Endothelial cell of umbilical vein (primary cell): Measurements from ENCODE around the gene UGT1A9. TPM values are rescaled to one million over a fixed set of nuclear protein-coding genes. Genes with fewer than 3 reads are reported as not detected.

Experiments
- BruUV-seq: library from RNA; stranded (reverse); fragments of 400-500 nt; replicated peaks from 2 replicates; lab custom pipeline; 2021; lab: Mats Ljungman, UMichigan
- CTCF ChIA-PET: fragments of 300-600, 350-600 bp; sonication (Branson Sonifier 250); formaldehyde crosslinking; loops from one replicate; lab custom pipeline; 2021; ENCODE audit warnings: antibody characterized with exemption, inconsistent platforms; lab: Charles Lee
- POLR2A ChIA-PET: fragments of 300-600, 350-600 bp; sonication (Branson Sonifier 250); formaldehyde crosslinking; loops from one replicate; lab custom pipeline; 2021; ENCODE audit warnings: antibody characterized with exemption, inconsistent platforms; lab: Charles Lee
- DNase-seq: peaks from one replicate; pipeline ENCODE4 v3.0.0-alpha.2; 2011; ENCODE audit warnings: low read depth, low spot score
- FAIRE-seq: peaks from 2 replicates; lab custom pipeline; 2011; peaks lifted over from hg19 to GRCh38; lab: Jason Lieb, UNC
- H2AFZ ChIP-seq: 2 replicates; pipeline ENCODE4 v1.6.0; 2012; ENCODE audit warnings: low read depth, low read length, control low read depth, inconsistent platforms
- H3K27ac ChIP-seq: 2 replicates; pipeline ENCODE4 v1.5.1; 2011; ENCODE audit warnings: low read depth, mild to moderate bottlenecking, control low read depth, low read length, moderate library complexity; ENCODE audit not compliant: insufficient read depth
- H3K27me3 ChIP-seq, 2 experiments: 2 replicates each; pipeline versions ENCODE4 v1.6.0 to v1.6.1; 2011; ENCODE audit warnings: low read length in 2 of 2, mixed read lengths in 1 of 2; ENCODE audit not compliant: control insufficient read depth in 2 of 2, insufficient read depth in 2 of 2
- H3K36me3 ChIP-seq, 2 experiments: 2 replicates in 1 of 2; 3 replicates in 1 of 2; pipeline ENCODE4 v1.5.1; 2011; ENCODE audit warnings: low read length in 2 of 2, mild to moderate bottlenecking in 1 of 2, moderate library complexity in 1 of 2; ENCODE audit not compliant: control insufficient read depth in 2 of 2, insufficient read depth in 2 of 2; ENCODE audit errors: extremely low read depth in 1 of 2
- H3K4me1 ChIP-seq: 3 replicates; pipeline ENCODE4 v1.5.1; 2011; ENCODE audit warnings: mild to moderate bottlenecking, low read length; ENCODE audit not compliant: control insufficient read depth, insufficient read depth; ENCODE audit errors: extremely low read depth
- H3K4me2 ChIP-seq: 2 replicates; pipeline ENCODE4 v1.6.1; 2011; ENCODE audit warnings: low read length, control low read depth, mixed read lengths; ENCODE audit not compliant: insufficient read depth
- H3K4me3 ChIP-seq, 3 experiments: fragments of 200-600 bp in 1 of 3; sonication (generic), shearing (Covaris generic) in 1 of 3; replicated peaks in 1 of 3; 2 replicates each; pipeline ENCODE4 v1.5.1; 2011 to 2016; ENCODE audit warnings: control low read depth in 3 of 3, low read length in 3 of 3, mild to moderate bottlenecking in 2 of 3, inconsistent platforms in 1 of 3, low read depth in 1 of 3, moderate library complexity in 1 of 3; ENCODE audit not compliant: insufficient read depth in 1 of 3
- H3K79me2 ChIP-seq: 2 replicates; pipeline ENCODE4 v1.6.0; 2012; ENCODE audit warnings: low read length, inconsistent platforms; ENCODE audit not compliant: control insufficient read depth, insufficient read depth
- H3K9ac ChIP-seq: replicated peaks from 2 replicates; pipeline ENCODE3; 2011; ENCODE audit warnings: low read length, control low read depth; ENCODE audit not compliant: insufficient read depth; ENCODE audit errors: extremely low read depth
- H3K9me1 ChIP-seq: replicated peaks from 3 replicates; pipeline ENCODE4 v1.6.0; 2011; ENCODE audit warnings: mild to moderate bottlenecking, low read length; ENCODE audit not compliant: control insufficient read depth, insufficient read depth; ENCODE audit errors: extremely low read depth
- H3K9me3 ChIP-seq: replicated peaks from 2 replicates; pipeline ENCODE4 v1.5.1; 2012; ENCODE audit warnings: low read length, inconsistent platforms; ENCODE audit not compliant: control insufficient read depth, insufficient read depth
- H4K20me1 ChIP-seq: replicated peaks from 2 replicates; pipeline ENCODE3; 2011; ENCODE audit warnings: mild to moderate bottlenecking, low read length; ENCODE audit not compliant: control insufficient read depth, insufficient read depth; ENCODE audit errors: extremely low read depth
- CTCF ChIP-seq, 2 donors: IDR thresholded peaks; 1 replicate in 1 of 2; 2 replicates in 1 of 2; pipeline ENCODE4 v1.5.1; 2011; ENCODE audit warnings: low read length in 2 of 2, mild to moderate bottlenecking in 2 of 2, moderate library complexity in 2 of 2, control low read depth in 1 of 2, inconsistent platforms in 1 of 2, low read depth in 1 of 2; ENCODE audit not compliant: insufficient read depth in 1 of 2; ENCODE audit errors: extremely low read depth in 1 of 2
- EZH2 ChIP-seq: IDR thresholded peaks from 2 replicates; pipeline ENCODE4 v1.6.1; 2012; ENCODE audit warnings: borderline replicate concordance, low read depth, mild to moderate bottlenecking, moderate library complexity, low read length, inconsistent platforms; ENCODE audit not compliant: severe bottlenecking
- FOS ChIP-seq: IDR thresholded peaks from 2 replicates; pipeline ENCODE4 v1.6.1; 2011; ENCODE audit warnings: mild to moderate bottlenecking, low read length, moderate library complexity, borderline replicate concordance; ENCODE audit not compliant: insufficient read depth
- GATA2 ChIP-seq: IDR thresholded peaks from 2 replicates; pipeline ENCODE4 v1.7.0; 2011; ENCODE audit warnings: low read depth, mild to moderate bottlenecking, moderate library complexity, mixed read lengths, low read length; ENCODE audit not compliant: insufficient read length, insufficient read depth
- JUN ChIP-seq: IDR thresholded peaks from 2 replicates; pipeline ENCODE4 v1.6.1; 2011; ENCODE audit warnings: borderline replicate concordance, low read depth; ENCODE audit not compliant: insufficient read length, insufficient read depth
- MAX ChIP-seq: IDR thresholded peaks from 2 replicates; pipeline ENCODE4 v1.6.1; 2011; ENCODE audit not compliant: insufficient read depth, insufficient read length
- MYC ChIP-seq: IDR thresholded peaks from one replicate; pipeline ENCODE4 v1.6.1; 2011; ENCODE audit warnings: mild to moderate bottlenecking, low read depth, low read length
- POLR2A ChIP-seq: IDR thresholded peaks from 2 replicates; pipeline ENCODE4 v1.6.1; 2012; ENCODE audit warnings: low read depth, mild to moderate bottlenecking, control low read depth, low read length
- POLR2AphosphoS5 ChIP-seq: IDR thresholded peaks from 2 replicates; pipeline ENCODE4 v1.6.1; 2012; ENCODE audit warnings: low read depth, mild to moderate bottlenecking, control low read depth, low read length, moderate library complexity; ENCODE audit not compliant: insufficient read depth
- dilution Hi-C: fragments of 300-500 bp; cut with MboI; formaldehyde crosslinking; loops from one replicate; pipeline ENCODE4 v1.15.0; 2019; ENCODE audit warnings: low sequenced_read_pairs; ENCODE audit not compliant: extremely low pct_ligation_motif_present
- intact Hi-C: fragments of 100-400 bp; cut with micrococcal nuclease; formaldehyde crosslinking; loops from one replicate; pipeline ENCODE4 v1.10.0; 2022
- polyA plus RNA-seq, 4 experiments: library from polyadenylated mRNA; depleted of rRNA in 3 of 4; stranded (reverse) in 3 of 4; unstranded in 1 of 4; fragments of >200 nt; gene quantifications; 2 replicates each; pipeline versions ENCODE4 v1.2.1 to v1.2.3, GENCODE V29; 2011 to 2012; ENCODE audit warnings: missing spikeins in 1 of 4
- total RNA-seq: library from RNA; stranded (reverse); gene quantifications from 2 replicates; pipeline ENCODE4 v1.2.3, GENCODE V29; 2021

Gene UGT1A9
- total and polyA plus RNA-seq, 2 donors (not counting 3 experiments of a cell fraction or from before 2014, with no cell fraction given): not detected

GRCh38 chr2:233810385-233810784 lies 138.7 kb downstream of the UGT1A9 start:
- no peak for FAIRE-seq
- Histone ChIP-seq H3K36me3 (no peaks in the 10 kb centered on the region), H3K4me3 (no peak overlapping the region), H3K9me1 (no peaks in the 10 kb centered on the region), H2AFZ (no peak overlapping the region), H3K79me2 (no peaks in the 10 kb centered on the region), H3K27me3 (peaks cover 0 to 1% of the 10 kb centered on the region in 2 experiments), H3K4me1 (no peaks in the 10 kb centered on the region), H3K27ac (no peak overlapping the region), H4K20me1 (no peaks in the 10 kb centered on the region), H3K9me3 (no peaks in the 10 kb centered on the region), H3K9ac (no peak overlapping the region), H3K4me2 (no peak overlapping the region)
- intact Hi-C loops (no loop called here), dilution Hi-C loops (no loop called here)
- BruUV-seq: no TSS peak
- POLR2A ChIA-PET: no interaction called here
- DNase-seq: no peak
- no peak for TF ChIP-seq JUN
- no peak for TF ChIP-seq POLR2A
- no peak for TF ChIP-seq GATA2
- no peak for TF ChIP-seq CTCF (IDR thresholded peaks at IDR 0.05; ENCODE audit: extremely low read depth in 1 of 2, insufficient read depth in 1 of 2, low read depth in 1 of 2, low read length in 2 of 2)
- no peak for TF ChIP-seq FOS
- TF ChIP-seq MYC: no peak
- no peak for TF ChIP-seq POLR2AphosphoS5
- no peak for TF ChIP-seq MAX
- TF ChIP-seq EZH2: no peak
- CTCF ChIA-PET: no interaction called here
